Left cardiac atrium (tissue), 4 donors: ENCODE results near the gene LRRC71. TPM values are rescaled to one million over a fixed set of nuclear protein-coding genes. Genes with fewer than 3 reads are reported as not detected.

ENCODE experiments used
- ATAC-seq, 2 donors: fragments of 200-7000 bp; cut with Tn5 transposase; one replicate each; pipeline ENCODE4 v1.9.1; 2020; ENCODE audit warnings: mild to moderate bottlenecking in 2 of 2, moderate library complexity in 2 of 2
- DNase-seq: peaks from one replicate; pipeline ENCODE4 v3.0.0-alpha.2; 2020
- intact Hi-C, 2 donors: fragments of 100-400 bp; cut with DNase I; formaldehyde crosslinking; loops; one replicate each; pipeline versions ENCODE4 v1.14.1 to v1.15.1; 2022 to 2023
- total RNA-seq, 2 donors: library from RNA; stranded (reverse); fragmentation: NEBNext Ultra II Directional; extraction: Animal tissue kit (Norgen Biotek cat#: 25700); gene quantifications; one replicate each; pipeline ENCODE4 v1.2.1, GENCODE V29; 2021
- donor health status: DM: no; HTN: yes; CAD: no.
- donor health status: DM: no; HTN: yes; CAD: no; lungs with severe emphysema.
- donor health status: DM: yes; HTN: yes; CAD: no.
- donor health status: Dilated cardiomyopathy.

Gene LRRC71
- total RNA-seq, 2 donors from 2014 or later, result not detected

DNA sequence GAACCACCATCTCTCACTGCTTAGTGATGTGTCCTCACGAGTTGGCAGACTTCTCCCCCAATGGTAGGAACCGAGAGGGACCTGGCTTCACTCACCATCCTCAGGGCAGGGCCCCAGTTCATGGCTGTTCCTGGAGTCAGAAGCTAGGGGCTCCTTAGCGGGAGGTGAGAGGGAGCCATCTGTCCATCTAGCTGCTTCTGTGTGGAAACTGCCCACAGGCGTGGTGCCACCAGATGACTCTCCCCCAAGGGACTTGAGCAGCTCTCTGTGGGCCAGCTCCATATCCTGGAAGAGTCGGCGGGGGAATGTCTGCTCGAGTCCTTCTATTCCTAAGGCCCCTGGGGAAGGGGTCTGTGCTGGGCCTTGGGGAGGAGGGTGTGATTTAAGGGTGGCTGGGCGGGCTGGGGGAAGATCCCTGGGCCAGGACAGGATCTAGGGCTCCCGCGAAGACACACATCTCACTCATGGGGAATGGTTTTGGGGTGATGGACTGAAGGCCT, 16.3 kb downstream of the LRRC71 start:
- no peak for DNase-seq
- no peak for ATAC-seq
- intact Hi-C loops, result no loop called here

DNA sequence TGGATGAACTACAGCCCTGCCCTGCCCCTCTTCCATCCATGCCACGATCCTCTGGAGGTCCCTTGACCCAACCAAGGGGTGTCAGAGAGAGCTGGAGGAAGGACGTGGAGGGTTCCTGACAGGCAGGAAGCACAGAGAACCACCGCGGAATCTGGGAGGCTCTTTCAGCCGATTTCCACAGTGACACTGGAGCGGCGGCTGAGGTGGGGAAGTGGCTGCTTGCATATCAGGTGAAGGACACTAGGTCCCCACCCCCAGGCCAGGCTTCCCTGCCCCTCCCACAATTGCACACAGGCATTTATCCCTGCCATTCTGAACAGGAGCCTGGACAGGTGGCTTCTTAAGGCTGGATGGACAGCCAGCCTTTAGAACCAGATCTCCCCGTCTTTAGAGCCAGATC, 17.5 kb downstream of the LRRC71 start:
- intact Hi-C loops, result no loop called here
- no peak for ATAC-seq

DNA sequence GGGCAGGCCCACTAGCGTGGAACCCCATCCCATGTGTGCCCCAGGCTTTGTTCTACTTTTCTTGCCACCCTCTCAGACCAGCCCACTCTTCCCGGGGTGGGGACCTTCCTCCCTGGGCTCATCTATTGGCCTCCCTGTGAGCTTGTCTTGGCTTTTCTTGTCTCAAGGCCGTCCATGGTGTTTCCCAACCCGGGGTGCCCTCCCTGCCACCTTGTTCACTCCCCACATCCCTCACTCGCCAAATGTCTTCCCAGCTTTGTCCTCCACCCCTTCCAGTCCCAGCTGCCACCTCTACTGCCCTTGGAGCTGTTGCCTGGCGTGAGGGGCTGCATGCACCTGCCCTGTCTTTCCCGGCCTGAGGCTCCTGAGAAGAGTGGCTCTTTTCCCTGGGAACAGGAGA, 18.4 kb downstream of the LRRC71 start:
- DNase-seq, result no peak
- ATAC-seq, result no peak

More for the DNA sequence above, 17.5 kb downstream of the LRRC71 start:
- DNase-seq, result no peak

DNA sequence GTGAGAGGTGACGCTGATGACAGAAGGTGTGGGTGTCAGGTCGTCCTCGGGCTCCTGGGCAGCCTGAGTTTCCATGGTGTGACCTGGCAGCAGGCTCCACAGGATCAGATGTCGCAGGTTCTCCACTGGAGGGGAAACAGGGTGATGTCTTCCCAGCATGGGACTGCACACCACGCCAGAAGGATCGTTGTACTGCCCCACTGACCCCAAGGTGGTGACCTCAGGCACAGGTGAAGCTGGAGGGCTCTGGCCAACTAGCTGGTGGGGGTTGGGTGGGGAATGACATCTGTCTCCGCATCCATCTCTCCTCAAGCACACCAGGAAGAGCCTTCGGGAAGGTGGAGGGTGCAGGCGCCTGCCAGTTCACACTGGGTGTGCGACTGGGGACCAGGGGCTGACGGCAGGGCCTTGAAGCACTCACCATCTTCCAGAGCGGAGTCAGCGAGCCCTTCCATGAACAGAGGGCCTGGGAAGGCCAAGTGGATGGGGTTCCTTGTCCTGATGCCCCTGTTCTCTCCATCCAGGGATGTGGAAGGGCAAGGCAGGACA, 19.4 kb downstream of the LRRC71 start:
- DNase-seq (no peak), ATAC-seq (no peak)
- intact Hi-C loops, result no loop called here

More for the DNA sequence above, 18.4 kb downstream of the LRRC71 start:
- intact Hi-C loops, result no loop called here

DNA sequence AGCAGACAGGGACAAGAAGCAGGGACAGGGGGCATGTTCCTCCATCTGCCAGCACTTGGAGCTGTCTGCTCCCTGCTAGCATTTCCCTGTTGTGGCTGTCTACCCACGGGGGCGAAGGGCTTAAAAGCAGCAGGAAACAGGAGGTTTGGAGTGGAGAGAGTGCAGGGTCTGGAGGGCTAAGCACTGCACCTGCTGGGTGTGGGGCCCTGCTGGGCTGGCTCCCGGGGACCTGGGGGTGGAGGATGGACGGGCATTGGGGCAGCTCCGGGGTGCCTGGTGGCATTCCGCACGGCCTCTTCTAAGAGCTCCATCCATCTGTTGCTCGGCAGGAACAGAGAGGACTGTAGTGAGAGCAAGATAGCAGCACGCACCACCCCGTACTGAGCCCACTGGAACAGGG, 21.2 kb downstream of the LRRC71 start:
- DNase-seq, result no peak
- ATAC-seq, result no peak
- intact Hi-C loops, result no loop called here

DNA sequence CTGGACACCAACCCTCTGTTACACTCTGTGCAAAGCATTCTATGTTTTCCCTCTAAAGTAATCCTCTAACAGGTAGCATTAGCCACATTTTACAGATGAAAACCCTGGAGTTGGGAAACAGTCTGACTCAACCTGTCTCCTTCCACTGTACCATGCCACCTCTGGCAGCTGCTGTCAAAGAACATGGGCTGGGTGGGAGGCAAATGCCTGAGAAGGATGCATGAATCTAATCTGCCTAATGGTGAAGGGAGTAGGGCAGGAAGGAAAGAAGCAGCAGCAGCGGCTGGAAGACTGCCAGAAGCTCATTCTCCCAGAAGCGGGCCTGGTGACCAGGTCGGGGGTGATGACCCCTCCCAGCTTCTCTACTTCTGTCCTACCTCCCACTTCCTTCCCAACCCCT, 21.7 kb downstream of the LRRC71 start:
- ATAC-seq (no peak), DNase-seq (no peak)
- intact Hi-C loops, result no loop called here

DNA sequence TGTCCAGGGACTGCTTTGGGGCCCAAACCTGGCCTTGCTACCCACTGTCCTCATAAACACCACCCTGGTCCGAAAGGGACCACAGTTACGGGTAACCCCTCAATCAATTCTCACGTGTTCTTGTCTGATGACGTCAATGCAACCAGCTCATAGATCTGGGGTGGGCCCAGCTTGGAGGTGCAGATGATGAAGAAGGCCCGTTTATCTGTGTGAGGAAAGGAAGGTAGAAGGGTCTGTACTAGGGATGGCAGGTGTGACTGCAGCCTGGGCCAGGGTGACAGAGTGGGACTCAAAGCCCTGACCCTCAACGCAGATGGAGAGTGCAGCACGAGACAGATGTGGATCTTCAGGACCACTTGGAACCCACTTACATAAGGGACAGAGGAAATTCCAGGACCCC, 22.1 kb downstream of the LRRC71 start:
- intact Hi-C loops, result no loop called here
- DNase-seq, result no peak
- ATAC-seq, result no peak

DNA sequence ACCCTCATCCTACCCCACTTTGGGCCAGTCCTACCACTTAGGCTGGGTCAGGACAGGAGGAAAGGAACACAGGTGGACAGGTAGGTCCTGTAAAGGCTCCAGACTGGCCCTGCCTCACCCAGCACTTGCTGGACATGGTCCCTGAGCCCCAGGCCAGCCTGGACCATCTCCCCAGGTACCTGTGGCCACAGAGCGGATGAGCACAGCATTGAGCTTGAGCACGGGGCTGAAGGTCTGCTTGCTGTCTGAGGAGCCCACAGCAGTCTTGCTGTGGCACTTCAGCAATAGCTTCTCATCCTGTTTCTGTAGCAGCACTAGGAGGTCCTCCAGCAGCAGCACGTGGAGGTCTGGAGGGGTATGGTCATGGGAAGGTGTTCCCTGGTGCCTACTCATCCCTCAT, 23.3 kb downstream of the LRRC71 start:
- DNase-seq (no peak), ATAC-seq (no peak)
- intact Hi-C loops, result no loop called here

DNA sequence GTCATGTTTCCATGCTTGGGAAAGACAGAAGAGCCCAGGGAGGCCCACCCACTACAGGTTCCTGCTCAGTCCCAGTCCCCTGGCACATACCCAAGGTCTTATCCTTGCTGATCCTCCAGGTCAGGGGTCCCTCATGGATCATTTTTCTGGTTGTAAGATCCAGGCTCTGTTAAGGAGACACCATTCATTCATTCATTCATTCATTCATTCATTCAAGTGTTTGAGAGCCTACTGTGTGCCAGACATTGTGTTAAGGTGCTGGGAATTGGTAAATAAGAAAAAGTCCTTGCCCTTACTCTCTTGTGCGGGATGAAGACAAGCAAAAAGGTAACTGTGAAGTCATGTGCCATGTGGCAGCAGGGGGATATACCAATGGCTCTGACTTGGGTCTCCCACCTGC, 23.8 kb downstream of the LRRC71 start:
- intact Hi-C loops, result no loop called here
- no peak for ATAC-seq
- no peak for DNase-seq

DNA sequence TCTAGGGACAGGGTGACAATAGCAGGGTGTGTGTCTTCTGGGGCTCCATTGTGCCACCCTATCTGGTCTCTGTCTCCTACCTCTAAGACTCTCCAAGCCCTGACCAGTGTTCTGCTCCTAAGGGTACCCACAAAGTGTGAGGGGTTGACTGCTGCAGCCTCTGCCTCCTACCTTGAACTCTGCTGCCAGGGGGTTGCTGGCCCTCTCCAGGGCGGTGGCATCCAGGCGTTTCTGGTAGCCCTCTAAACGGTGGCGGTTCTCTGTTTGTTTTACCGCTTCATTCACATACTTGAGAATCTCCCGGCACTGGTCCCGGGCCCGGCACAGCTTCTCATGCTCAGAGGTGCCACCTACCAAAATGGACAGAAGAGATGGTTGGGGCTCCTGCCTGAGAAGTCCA, 24.4 kb downstream of the LRRC71 start:
- ATAC-seq (no peak), DNase-seq (no peak)
- intact Hi-C loops, result no loop called here

DNA sequence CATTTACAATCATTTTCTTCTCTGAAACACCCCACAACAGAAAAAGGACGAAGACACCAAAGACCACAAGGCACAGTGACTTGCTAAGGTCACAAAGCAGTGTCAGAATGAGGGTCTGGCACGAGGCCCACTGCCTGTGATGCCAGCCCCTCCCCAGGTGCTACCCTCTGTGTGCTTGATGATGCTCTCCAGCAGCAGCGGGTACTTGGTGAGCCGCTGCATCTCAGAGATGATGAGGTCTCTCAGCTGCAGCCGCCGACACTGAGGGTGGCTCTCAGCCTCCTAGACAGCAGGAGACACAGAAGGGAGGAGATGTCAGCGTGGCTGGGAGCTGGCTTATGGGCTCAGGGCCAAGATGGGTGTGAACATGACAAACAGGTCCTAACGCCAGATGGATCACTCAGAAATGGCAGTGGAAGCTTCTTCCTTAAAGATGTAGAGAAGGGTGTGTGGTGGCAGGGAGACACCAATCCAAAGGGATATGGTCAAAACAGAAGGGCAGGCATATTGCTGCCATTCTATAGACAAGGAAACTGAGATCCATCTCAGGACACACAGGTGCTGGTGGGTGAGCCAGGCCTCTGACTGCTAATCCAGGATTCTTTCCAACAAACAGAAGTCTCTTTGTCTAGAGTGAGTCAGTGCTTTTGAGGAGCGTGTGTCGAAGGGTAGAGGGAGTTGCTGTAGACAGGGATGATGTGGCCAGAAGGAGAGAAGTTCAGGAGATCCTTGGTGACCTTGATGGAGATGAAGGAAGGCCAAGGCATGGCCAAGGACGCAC, 25.6 kb downstream of the LRRC71 start:
- no peak for DNase-seq
- intact Hi-C loops, result no loop called here
- no peak for ATAC-seq

DNA sequence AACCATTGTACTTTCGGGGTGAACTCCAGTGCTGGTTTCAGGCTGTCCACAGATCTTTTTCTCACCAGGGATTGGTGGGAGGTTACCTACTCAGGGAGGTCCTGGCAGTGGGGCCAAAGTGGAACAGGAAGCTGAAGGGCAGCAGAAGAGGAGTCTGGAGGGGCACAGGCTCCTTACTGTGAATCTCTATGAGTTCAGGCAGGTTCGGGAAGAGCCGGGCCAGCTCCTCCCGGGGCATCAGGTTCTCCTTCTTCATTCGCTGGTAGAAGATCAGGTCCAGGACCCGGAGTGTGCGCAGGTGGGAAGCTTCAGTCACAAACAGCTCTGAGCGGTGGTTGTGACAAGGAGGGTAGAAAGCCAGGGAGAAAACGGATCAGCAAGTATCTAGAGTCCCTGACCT, 26.7 kb downstream of the LRRC71 start:
- ATAC-seq, result no peak
- intact Hi-C loops, result no loop called here
- DNase-seq, result no peak

DNA sequence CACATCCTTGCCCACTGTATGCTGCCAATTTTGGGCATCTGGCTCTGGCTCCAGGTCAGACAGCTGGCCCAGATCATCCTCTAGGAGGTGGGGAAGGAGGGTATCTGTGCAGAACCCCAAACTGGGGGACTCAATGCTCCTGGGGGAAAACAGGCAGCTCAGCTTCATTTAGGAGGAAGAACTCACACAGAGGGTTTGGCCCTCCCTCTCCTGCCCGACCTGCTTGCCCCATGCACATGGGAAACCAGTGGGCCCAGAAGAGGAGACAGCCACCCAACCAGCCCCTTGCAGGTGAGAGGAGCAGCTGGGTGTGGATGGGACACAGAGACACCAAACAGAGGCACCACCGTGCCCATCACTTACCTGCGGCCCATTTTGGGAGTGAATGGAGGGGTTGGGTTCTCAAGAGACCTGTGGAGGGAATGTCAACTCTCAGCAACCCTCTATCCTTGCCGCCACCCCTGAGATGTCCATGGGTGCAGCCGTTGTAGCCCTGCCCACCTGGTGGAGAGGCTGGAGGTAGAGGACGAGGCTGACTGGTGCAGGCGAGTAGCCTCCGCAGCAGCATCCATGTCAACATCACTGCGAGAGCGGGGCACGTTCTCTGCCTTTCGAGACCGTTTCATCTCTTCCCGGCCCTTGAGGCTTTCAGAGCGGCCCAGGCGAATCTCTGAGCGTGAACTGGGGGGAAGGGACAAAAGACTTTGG, 27.5 kb downstream of the LRRC71 start:
- DNase-seq (no peak), ATAC-seq (no peak)
- intact Hi-C loops, result no loop called here

DNA sequence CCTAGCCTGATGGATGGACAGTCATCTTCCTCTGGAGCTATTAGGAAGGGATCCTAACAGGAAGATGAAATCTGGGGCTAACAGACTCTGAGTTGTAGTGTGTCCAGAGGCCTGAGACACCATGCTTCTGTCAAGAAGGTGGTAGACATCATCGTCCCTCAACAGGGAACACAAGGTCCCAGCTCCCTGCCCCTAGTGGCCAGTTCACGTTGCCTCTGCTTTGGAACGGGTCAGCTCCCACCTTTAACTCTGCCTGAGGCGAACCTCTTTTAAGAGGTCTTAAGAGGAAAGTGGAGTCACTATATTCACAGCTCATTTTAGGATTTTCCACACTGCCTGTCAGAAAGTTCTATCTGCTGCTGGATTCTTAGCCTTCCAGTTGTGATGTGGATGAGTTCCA, 28.3 kb downstream of the LRRC71 start:
- DNase-seq (no peak), ATAC-seq (no peak)
- intact Hi-C loops, result no loop called here

DNA sequence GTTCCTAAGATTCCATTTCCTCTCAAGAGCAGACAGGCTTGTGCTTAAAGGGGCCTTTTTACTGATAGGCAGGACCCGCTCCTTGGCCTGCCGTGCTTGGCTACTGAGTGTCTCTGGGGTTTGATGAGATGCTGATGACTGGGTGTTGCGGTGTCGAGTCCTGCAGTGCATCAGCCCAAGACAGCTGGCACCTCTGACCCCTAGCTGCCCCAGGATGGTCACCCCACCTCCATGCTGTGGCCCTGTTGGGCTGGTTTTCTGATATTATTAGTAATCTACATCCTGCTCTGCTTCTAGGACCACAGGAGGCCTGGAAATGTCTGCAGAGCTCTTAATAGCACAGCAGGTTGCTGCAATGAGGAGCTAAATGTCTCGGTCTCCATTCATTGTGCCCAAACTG, 28.7 kb downstream of the LRRC71 start:
- intact Hi-C loops, result no loop called here
- no peak for ATAC-seq
- DNase-seq, result no peak

DNA sequence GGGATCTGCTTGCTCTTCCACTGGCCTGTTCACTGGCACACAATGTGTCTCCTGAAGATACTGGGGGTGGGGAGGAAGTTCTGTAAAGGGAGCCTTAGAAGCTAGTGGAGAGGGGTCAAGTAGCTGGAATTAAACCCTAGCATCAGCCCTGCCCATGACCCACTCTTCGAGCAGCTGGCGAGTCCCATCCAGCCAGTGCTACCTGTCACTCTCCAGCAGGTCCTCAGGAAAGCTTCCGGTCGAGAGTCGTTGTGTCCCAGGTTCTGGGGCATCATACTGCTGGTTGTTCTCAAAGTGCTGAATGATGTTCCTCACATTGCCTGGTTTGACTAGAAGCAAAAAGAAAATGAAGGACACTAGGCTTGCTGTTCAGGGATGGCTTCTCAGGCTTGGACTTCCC, 30.9 kb downstream of the LRRC71 start:
- DNase-seq (no peak), ATAC-seq (no peak)
- intact Hi-C loops, result no loop called here

DNA sequence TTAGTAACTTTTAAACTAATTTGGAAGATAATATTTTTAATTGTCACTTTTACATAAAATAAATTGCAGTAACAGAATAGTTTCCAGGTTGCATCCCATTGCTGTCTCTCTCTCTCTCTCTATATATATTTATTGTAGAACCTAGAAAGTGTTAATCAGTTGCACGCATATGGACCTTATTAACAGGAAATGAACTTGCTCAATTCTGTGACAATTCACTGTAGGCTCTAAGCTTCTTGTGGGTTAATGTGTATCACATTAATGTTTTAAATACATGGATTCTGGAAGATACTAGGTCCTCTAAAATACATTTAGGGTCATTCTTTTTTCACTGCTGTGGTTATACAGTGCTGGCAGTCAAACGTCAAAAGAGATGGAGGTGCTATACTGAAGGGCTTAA, 33.1 kb downstream of the LRRC71 start:
- intact Hi-C loops, result no loop called here
- ATAC-seq, result no peak
- no peak for DNase-seq

DNA sequence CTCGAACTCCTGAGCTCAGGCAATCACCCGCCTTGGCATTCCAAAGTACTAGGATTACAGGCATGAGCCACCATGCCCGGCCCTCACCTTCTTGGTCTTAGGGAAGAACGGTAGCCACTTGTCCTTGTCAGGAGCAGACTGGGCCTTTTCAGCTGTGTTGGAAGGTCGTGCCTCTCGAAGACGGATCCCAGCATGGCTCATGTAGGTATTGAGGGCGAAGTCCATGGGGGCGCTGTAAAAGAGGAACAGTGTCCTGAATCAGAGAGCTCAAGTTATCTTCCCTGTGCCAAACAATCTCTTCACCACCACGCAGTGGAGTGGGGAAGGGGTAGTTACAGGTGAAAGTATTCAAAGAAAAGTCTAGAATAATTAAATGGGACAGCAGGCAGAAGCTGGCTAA, 35.9 kb downstream of the LRRC71 start:
- DNase-seq, result no peak
- intact Hi-C loops, result no loop called here
- no peak for ATAC-seq

DNA sequence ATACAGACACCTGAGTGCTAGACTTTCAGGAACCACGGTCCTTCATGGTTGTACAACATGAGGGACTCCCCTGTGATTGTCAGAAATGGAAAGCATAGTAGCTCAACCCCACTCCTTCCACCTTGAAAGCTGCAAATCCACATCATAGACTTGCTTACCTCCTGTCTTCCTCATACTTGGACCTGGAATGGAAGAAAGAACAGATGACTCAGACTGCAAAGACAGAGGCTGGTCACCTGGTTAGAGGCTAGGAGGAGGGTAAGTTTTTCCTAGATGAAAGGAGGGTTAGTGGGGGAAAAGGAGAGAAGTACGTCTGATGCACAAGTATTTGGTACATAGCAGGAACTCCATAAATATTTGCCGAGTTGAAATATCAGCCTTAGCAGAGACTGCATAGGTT, 37.2 kb downstream of the LRRC71 start:
- intact Hi-C loops, result no loop called here
- ATAC-seq (no peak), DNase-seq (no peak)

DNA sequence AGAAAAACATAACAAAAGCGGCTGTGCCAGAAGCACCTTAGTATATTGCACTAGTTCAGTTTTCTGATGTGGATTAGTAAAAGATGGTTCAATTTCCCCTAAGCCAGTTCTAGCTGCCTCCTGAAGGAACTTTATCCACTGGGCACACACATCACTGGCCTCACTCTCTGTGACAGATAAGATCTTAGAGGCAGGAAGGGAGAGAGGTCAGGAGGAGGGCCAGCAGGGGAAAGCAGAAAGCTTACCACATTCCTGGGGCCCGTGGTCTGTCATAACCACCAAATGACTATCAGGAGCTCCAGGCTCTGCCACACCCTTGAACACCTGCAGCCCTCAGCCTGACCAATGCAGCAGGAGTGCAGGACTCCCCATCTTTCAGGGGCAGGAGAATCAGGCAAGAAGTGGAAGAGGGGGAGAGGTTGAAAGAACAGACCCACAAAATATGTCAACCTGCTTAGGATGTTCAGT, 37.8 kb downstream of the LRRC71 start:
- no peak for ATAC-seq
- intact Hi-C loops, result no loop called here
- no peak for DNase-seq

DNA sequence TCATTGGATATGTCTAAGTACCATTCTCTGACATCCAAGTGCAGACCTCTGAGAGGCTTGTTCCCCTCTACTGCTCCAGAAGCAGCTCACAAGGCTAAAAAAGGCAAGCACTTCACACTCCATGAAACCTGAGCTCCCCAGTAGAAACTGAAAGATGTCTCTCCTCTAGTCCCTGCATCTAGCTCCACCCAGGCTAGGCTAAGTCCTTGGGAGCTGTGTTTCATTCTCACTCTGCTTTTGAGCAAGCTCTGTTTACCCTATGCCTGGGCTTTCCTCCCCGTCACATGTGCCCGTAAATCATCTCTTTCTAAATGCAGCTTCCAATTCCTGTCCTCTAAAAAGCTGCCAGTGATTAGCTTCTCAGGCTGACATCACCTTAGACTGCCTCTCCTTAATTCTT, 39.0 kb downstream of the LRRC71 start:
- ATAC-seq, result no peak
- intact Hi-C loops, result no loop called here

More for the DNA sequence above, 39.0 kb downstream of the LRRC71 start:
- no peak for DNase-seq
